ELR (cell line): ENCODE results near the gene FLNB.

Experiments used
- DNase-seq: peaks from one replicate; pipeline ENCODE4 v3.0.0-alpha.2; 2015; ENCODE audit warnings: low read depth

FLNB gene

DNA sequence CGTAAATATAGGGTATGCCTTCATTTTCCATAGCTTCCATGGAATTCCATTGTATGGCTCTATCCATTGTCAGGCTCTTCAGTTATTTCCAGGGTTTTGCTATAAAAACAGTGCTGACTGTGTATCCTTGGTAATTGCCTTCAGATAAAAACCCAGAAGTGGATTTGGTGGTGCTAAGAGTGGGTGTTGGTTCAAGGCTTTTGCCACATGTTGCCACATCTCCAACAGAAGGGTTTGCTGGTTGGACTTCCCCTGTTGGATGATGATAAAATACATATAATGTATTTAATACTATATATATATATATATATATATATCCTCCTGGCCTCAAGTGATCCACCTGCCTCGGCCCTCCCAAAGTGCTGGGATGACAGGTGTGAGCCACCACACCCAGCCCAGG is 97.8 kb downstream of the FLNB start:
- no peak for DNase-seq

DNA sequence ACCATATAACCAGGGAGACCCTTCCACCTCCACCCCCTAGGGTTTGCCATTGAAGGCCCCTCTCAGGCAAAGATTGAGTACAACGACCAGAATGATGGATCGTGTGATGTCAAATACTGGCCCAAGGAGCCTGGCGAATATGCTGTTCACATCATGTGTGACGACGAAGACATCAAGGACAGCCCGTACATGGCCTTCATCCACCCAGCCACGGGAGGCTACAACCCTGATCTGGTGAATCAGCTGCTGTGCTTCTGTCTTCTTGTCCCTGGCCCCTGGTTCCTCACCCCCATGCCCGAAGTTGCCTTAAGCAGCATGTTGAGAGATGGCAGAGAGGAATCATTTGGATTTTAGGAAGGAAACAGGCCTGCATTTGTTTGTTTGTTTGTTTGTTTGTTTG is 98.4 kb downstream of the FLNB start:
- no peak for DNase-seq

DNA sequence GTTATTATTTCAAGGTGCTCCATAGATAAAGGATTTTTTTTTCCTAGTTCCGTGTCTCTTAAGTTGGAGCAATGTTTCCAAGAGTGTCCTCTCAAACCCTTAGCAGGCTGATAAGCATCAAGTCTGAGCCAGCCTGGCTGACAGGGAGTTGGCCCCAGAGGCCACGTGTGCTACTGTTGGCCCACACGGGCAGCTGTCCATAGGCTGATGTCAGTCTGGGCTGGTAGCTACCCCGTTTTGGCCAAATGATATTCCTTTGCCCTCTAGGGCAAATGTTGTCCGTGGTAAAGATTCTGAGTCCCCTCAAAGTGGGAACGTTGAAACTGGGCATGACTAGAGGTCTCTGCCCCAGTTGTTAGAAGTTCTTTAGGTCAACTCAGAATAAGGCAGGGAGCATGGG is 99.4 kb downstream of the FLNB start:
- DNase-seq, result no peak

DNA sequence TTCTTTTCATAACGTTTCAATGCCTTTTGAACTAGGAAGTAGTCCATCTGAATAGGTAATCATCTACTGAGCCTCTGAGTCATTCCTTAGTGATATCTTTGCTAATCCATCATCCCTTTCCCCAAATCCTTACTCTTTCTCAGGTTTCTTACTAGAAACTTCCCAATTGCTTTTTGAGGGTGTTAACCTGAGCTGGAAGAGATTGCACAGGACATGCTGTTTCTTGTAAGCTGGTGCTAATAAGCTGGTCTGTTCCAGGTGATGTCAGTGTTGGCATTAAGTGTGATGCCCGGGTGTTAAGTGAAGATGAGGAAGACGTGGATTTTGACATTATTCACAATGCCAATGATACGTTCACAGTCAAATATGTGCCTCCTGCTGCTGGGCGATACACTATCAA is 101.5 kb downstream of the FLNB start:
- DNase-seq, result no peak

DNA sequence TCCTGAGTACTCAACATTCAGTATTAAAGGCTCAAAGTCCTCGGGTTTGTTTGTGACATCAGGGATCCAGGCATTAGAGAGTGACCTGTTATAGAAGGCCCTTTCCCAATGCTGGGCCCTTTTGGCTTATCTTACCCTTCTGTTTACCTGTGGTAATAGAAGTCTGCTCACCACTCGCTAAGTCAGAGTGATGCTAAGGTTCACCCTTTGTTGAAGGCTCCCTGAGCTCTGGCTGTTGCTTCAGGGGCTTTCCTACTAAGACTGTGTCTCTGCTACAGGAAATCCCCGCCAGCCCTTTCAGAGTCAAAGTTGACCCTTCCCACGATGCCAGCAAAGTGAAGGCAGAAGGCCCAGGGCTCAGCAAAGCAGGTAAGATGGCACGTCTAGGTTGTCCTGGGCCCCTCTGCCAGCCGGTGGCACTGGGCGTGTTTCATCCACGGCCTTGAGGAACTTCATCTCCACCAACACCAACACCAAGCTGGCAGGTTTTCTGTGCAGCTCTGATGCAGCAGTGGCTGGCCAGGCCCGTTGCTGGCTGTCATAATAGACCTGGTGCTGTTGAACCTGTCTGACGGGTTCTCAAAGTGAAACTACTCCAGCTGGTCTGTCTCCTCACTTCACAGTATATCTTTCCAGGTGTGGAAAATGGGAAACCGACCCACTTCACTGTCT is 103.4 kb downstream of the FLNB start:
- no peak for DNase-seq

DNA sequence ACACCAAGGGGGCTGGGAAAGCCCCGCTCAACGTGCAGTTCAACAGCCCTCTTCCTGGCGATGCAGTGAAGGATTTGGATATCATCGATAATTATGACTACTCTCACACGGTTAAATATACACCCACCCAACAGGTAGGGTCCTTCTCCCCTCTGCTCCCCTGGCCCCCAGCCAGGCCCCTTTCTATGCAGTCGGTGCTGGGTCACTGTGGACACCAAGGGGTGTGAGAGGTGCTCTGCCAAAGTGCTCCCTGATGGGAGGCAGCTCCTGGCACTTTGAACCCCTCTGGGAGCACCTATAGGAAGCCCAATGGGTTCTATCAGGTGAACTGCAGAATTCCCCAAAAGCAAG is 103.9 kb downstream of the FLNB start:
- no peak for DNase-seq

DNA sequence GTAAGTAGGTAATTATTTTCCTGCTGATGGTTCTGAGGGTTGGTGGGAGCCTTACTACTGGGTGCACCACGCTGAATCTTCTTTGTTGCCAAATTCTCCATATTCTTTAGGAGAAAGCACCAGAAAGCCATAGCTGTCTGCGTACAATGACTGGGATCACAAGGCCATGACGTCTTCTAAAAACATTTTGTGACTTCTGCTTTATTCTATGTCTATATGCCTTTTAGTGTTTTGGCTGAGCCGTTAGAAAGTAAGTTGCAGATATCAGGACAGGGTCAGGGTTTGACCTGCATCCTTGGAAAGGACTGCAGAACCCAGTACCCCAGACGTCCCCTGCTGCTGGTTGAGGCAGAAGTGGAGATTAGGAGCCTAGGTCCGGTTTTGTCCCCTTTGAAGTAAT is 107.0 kb downstream of the FLNB start:
- no peak for DNase-seq

DNA sequence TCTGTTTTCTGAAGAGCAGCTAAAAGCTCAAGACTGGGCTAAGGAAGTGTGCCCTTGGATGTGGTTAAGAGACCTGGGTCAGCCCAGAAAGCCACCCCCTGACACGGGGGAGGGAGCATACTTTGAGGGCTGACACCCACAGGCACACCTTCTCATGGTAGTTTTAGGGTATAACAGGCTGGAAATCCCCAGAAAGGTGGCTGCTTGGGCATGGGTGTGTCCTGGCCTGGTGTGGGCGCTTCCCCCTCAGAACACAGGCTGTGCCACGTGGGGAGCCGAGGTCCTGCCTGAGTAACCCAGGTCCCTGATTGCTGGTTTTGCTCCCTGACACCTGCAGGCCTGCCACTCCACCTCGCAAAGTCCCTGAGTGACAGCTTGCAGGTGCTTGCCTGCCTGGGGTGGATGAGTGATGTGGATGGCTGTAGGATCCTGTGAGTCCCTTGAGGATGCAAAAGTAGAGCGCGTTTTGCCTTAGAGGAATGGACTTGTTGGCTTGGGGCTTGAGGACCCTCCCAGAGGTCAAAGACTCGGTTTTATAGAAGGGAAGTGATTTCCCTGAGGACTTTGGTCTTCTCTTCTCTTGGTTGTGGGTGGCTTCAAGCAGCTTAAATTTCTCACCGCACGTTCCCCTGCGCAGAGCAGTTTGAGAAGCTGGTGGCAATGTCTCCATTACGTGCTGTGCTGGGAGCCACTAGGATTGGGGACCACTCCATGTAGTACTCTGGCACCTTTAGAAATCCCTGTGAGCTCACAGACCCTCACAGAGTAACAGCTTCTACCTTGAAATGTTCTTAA is 108.1 kb downstream of the FLNB start:
- DNase-seq, result no peak

DNA sequence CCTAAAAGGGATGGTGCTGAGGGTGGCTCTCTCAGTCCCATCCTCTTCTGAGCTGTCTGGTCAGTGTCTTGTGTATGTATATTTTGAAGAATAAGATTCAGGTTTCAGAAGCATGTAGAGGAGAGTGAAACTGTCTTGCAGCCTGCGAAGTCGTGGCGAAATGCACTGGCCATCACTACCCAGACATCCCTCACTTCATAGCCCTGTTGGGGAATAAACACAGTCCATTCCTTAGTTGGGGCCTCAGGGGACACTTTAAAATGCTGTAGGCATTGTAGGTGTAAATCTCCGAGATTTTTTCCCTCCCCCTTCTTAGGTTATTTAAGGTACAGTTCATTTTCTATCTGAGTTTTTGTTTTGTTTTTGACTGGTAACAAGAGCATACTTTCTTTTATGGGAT is 108.8 kb downstream of the FLNB start:
- no peak for DNase-seq

DNA sequence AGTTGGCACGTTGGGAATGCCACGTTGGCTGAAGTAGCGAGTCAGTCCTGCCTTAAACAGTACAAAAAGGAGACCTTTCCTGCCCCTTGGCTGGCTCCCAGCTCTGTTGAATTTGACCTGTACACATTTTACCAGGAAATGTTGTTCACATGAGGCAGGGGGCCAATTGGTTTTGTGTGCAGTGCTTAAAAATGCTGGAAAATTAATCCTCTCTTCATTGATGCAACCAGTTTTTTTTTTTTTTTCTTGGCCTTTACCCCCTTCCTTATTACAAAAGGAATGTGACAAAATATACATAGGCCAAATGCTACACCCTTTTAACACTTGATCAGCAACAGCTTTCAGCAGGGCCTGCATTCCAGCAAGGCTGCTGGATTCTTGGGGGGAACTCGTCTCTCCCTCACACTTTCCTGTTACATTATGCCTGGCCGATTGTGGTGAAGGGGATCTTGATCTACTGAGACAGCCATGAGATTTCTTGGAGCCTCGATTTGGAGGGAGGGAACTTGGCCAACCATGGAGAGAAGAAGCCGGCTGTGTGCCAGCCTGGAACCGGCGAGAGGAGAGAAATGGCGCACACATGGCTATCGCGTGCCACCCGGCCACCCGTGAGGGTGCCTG is 109.4 kb downstream of the FLNB start:
- DNase-seq, result no peak

DNA sequence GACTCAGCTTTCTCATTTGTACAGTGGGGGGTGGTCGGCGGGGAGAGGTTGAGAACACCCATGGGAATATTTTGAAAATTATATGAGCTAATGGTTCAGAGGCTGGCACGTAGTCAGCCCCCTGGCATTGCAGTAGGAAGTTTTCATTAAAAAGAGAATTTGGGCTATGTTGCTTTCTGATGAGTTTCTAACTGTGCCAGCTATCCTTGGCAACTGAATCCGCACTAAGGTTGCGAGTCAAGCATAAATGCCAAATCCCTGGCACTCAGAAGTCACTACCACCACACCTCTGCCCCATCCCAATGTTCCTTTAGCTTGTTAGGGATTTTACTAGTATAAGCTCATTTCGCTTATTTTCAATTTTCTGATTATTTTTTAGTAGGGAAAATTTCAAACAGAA is 111.0 kb downstream of the FLNB start:
- DNase-seq, result no peak

DNA sequence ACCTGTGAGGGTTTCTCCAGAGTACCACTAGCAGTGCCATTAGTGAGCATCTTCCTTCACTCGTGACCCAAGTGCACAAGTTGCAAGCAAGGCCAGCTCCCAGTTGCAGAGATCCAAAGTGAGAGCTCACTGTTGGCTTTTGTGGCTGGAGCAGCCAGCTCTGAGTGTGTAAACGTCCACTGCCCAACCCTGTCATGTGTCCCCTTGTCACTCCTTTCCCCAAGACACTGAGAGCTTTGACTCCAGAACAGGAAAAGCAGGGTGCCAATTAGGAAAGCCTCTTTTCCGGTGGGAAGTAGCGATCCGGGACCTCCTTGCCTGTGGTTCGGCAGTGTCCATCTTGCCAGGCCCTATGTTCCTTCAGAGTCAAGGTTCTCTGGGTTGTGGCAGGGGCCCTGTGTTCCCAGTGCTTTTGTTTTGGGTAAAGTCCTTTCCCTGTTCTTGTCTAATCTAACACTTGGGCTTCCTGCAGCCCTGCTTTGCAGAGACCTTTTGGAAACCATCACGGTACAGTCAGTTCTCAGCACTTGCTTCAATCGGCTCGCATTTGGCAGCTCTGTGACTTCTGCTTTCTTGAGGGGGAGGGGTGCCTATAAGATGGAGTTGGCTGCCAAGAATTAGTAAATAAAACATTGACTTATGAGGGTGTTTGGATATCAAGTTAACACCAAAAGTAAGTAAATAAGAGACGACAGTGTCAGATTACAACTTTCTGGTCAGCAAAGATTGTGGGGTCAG is 112.0 kb downstream of the FLNB start:
- no peak for DNase-seq

DNA sequence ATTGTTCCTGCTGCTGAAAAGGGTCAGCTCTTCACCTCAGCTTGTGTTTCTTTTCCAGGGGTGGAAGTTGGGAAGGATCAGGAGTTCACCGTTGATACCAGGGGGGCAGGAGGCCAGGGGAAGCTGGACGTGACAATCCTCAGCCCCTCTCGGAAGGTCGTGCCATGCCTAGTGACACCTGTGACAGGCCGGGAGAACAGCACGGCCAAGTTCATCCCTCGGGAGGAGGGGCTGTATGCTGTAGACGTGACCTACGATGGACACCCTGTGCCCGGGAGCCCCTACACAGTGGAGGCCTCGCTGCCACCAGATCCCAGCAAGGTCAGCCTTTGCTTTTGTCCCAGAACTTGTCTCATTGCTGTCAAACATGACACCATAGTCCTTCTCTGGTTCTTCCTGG is 113.0 kb downstream of the FLNB start:
- no peak for DNase-seq

DNA sequence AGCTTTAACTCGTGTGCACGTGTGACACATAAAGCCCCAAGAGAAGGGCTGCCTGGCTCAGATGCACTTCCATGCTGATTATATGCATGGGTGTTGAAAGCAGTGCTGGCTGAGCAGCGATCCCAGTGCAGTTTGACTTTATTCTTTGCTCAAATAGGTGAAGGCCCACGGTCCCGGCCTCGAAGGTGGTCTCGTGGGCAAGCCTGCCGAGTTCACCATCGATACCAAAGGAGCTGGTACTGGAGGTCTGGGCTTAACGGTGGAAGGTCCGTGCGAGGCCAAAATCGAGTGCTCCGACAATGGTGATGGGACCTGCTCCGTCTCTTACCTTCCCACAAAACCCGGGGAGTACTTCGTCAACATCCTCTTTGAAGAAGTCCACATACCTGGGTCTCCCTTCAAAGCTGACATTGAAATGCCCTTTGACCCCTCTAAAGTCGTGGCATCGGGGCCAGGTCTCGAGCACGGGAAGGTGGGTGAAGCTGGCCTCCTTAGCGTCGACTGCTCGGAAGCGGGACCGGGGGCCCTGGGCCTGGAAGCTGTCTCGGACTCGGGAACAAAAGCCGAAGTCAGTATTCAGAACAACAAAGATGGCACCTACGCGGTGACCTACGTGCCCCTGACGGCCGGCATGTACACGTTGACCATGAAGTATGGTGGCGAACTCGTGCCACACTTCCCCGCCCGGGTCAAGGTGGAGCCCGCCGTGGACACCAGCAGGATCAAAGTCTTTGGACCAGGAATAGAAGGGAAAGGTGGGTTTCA is 114.9 kb downstream of the FLNB start:
- DNase-seq, result no peak

DNA sequence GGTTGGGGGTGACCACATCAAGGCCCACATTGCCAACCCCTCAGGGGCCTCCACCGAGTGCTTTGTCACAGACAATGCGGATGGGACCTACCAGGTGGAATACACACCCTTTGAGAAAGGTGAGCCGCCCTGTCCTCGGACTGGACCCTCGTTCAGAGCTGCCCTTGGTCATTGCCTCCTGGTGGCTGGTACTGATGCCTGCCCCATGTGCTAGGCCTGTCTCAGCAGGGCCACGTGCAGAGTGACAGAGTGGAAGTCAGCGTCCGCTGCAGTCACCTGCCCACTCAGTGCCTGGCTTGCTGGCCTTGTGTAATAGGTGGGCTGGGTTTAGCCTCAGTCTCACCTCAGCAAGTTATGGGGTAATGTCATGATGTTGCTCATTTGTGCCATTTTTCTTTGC is 116.2 kb downstream of the FLNB start:
- DNase-seq, result no peak

DNA sequence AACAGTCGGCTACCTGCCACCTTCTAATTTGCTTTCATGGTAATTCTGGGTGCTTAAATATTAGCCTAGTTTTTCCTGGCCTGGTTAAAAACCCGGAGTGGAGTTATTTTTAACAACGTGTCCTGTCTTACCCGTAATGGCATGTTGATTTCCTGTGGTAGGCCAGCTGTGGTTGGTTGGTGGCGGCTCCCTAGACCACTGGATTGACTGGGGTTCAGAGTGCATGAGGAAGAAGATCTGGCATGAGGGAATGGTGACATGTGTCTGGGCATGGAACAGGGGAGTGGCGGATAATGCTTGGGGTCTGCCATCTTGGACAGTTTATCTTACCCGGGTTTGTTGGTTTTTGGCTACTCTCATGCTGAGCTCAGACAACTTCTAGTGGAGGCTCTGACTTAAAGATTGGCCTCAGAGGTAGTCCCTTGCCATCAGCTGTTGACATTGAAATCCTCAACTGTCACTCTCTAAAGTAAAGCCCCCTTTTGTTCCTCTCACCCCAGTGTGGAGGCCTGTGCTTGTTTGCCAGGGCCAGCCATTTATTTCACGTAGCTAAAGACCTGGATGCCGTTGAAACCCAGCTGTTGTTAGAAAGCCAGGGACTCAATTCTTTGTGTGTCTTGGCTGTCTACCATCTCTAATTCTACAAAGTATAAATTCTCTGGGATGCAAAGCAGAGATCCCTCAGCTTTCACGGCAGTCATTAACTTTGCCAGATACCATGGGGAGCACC is 121.0 kb downstream of the FLNB start:
- DNase-seq, result no peak

DNA sequence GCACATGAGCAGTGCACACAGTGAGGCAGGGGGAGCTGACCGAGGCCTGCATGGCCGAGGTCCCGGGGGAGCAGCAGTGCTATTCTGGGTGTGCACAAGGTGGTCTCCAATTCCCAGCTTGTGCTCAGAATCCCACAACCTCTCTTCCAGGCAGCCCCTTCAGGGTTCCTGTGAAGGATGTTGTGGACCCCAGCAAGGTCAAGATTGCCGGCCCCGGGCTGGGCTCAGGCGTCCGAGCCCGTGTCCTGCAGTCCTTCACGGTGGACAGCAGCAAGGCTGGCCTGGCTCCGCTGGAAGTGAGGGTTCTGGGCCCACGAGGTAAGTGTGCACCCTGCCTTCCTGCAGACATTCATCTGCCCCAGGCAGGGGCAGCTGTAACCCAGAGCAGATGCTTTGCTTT is 122.4 kb downstream of the FLNB start:
- no peak for DNase-seq

DNA sequence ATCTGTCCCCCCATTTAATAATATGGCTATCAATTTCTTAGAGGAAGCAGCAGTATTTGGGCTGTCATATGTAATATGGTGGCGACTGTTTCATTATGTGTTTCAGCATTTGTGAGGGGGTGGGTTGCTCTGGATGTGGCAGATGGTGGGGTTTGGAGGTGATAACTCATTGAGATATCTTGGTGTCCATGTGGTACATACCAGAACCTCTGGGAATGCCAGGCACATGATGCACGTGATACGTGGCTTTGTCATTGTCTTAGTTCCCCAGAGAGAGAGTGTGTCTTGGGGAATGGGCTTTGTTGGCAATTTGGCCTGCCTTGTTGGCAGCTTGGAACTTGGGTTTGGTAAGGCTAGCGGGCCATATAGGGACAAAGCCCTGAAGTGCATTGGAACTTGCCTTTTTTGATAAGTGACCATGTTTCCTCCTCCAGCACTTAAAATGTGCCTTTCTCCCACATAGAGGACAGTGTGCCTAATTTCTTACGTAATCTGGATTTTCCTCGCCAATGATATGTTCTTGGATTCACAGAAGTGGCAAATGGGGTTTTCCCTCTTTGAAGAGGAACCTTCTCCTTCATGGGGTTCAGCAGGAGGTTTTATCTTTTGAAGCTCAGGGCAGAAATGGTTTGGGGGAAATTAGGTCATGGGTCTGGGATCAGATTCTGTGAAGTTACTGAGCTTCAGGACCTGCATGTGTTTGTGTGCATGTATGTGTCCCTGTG is 123.0 kb downstream of the FLNB start:
- no peak for DNase-seq

DNA sequence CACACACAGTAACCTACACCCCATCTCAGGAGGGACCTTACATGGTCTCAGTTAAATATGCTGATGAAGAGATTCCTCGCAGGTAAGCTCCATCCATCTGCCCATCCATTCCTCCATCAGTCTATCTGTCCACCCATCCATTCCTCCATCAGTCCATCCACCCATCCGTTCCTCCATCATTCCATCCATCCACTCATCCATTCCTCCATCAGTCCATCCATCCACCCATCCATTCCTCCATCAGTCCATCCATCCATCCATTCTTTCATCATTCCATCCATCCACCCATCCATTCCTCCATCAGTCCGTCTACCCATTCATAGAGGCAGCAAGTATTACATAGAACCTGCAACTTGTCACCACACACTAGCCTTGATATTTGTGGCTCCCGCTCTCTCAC is 124.6 kb downstream of the FLNB start:
- DNase-seq, result no peak

DNA sequence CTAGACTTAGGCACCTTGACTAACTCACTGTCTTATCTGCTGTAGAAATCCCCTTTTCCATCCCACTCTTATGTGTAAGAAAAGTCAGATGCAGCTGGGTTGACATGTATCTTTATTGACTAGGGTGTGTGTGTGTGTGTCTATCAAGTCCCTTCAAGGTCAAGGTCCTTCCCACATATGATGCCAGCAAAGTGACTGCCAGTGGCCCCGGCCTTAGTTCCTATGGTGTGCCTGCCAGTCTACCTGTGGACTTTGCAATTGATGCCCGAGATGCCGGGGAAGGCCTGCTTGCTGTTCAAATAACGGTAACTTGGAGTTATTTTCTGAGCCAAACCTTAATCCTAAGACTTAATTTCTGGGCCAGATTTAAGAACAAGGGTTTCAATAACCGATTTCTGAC is 126.2 kb downstream of the FLNB start:
- DNase-seq, result no peak
